GM10847 (cell line): Measurements from ENCODE around the gene STRN3.

Experiments
- POLR2A ChIP-seq: IDR thresholded peaks from 2 replicates; pipeline ENCODE4 v1.6.1; 2011; ENCODE audit not compliant: insufficient read length; ENCODE audit errors: extremely low read depth

Gene STRN3

DNA sequence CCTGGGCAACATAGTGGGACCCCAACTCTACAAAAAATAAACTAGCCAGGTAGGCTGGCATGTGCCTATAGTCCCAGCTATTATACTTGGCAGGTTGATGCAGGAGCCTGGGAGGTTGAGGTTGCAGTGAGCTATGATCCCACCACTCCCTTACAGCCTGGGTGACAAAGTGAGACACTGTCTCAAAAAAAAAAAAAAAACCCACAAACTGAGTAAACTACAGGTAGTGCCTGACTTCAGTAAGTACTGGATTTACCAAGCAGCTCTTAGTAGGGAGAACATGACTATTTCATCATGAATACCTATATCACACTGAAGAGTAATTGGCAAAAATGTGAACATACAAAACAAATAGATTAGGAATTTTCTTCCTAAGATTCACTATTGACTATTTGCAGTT lies 33.1 kb downstream of the STRN3 start:
- no peak for TF ChIP-seq POLR2A

DNA sequence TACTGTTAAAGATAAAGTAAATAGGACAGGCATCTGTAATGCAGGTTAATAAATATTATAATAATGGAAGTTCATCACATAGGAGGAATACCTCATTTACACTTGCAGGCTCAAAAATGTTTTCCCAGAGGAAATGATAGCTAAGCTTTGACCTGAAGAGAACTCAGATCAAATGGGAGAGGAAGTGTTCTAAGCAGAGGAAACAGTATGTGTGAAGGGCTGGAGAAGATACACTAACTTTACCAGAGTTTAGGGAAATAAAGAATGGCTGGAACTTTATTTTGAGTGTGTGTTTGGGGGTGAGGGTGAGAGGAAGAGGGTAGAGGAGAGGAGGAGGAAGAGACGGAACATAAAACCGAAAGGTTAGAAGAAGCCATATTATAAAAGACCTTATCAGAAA lies 34.8 kb downstream of the STRN3 start:
- no peak for TF ChIP-seq POLR2A

DNA sequence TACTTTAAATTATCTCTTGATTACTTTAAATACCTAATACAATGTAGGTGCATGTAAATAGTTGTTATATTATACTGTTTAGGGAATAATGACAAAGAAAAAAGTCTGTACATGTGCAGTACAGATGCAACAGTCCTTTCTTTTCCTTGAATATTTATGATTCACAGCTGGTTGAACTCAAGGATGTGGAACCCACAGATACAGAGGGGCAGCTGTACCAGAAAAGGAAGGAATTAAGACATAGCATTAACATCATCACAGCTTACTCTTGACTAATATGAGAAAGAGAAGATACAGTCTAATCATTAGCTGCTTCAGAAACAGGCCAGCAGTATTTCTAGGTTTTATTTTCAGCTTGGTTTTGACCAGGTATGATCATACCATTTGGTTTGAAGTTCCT lies 35.4 kb downstream of the STRN3 start:
- TF ChIP-seq POLR2A, result no peak

DNA sequence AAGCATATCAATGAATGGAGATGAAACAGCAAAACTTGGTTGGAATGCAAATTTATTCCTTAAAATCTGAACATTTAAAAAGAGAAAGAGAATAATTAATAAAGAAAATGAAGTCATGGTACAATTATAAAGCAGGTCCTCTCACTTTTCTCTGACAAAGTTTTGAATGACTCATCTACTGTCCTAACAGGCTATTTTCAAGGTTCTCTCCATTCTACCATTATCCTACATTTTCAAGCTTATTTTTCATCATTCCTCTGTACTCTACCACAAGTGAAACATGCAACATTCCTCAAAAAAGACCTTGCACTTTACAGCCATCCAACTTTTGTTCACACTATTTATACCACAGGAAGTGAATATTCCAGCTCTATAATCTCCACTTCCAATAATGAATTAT lies 37.7 kb downstream of the STRN3 start:
- no peak for TF ChIP-seq POLR2A

DNA sequence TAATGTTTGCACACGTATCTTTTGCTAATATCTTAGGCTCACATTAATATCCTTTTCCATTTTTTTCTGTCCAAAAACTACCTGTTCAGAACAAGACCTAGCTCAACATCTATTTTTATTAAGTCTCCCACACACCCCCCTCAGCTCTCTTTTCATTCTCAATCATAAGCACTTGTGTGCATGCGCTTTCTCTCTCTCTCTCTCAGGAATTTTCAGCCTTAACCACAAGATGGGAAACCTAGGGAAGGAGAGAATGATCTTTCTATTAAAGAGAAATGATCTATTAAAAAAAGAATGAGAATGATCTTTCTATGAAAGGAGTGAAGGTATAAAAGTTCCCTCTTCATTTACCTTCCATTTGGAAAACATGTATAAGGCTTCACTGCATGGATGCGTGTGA lies 40.4 kb downstream of the STRN3 start:
- TF ChIP-seq POLR2A, result no peak

DNA sequence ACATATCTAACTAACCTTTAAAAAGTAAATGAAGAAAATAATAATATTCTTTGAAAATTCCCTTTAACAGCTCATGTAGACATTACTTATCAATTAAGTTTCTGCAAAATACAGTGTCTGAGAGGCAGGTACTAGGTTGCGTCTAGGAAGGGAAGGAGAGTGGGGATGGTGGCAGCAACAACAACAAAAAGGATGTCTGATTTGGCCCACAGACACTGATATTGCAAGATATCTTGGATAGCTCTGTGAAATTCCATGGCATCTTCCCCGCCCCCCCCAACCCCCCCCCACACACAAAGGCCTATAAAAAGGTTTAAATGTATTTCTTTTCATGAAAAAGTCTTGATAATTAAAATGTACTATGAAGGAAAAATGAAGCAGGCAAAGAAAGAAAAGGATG lies 42.3 kb downstream of the STRN3 start:
- no peak for TF ChIP-seq POLR2A

DNA sequence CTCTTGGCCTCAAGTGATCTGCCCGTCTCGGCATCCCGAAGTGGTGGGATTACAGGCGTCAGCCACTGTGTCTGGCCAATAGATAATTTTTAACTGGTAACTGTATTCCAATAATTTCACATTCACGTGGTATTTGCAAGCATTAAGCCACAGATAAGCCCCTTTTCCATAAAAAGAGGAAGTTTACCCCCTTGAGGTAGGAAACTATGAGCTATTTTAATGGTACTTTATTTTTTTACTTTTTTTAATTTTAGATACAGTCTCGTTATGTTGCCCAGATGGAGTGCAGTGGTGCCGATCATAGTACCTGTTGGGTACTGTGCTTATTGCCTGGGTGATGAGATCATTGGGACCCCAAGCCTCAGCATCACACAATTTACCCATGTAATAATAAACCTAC lies 43.6 kb downstream of the STRN3 start:
- TF ChIP-seq POLR2A, result no peak

DNA sequence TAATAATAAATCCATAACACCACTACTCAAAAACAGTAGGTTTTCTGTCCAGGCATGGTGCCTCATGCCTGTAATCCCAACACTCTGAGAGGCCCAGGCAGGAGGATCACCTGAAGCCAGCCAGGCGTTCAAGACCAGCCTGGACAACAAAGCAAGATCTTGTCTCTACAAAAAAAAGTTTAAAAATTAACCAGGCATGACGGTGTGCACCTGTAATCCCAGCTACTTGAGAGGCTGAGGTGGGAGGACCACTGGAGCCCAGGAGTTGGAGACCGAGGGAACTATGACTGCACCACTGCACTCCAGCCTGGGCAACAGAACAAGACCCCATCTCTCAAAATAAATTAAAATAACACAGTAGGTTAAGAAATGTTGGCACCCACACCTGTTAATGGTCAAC lies 45.2 kb downstream of the STRN3 start:
- no peak for TF ChIP-seq POLR2A

DNA sequence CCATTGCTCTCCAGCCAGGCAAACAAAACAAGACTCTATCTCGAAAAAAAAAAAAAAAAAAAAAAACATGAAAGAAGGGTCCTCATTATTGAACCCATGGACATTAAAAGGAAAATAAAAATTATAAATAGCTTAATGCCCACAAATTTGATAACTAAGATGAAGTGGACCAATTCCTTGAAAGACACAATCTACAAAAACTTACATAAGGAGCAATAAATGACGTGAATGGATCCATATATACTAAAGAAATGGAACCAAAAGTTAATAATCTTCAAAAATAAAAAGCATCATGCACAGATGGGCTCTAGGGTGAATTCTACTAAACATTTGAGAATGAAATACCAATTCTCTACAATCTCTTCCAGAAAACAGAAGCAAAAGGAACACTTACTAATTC lies 48.4 kb downstream of the STRN3 start:
- no peak for TF ChIP-seq POLR2A

DNA sequence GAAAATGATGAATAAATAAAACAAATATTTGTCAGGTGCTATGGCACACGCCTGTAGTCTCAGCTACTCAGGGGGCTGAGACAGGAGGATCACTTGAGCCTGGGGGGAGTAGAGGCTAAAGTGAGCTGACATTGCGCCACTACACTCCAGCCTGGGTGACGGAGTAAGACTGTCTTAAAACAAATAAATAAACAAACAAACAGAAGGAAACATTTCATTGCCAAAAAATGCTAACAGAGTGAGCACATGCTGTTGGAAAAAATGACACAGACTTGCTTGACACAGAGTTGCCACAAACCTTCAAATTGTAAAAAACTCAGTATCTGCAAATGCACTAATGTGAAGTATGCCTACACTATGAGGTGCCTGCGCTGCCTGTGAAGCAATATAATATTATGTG lies 51.6 kb downstream of the STRN3 start:
- TF ChIP-seq POLR2A, result no peak

DNA sequence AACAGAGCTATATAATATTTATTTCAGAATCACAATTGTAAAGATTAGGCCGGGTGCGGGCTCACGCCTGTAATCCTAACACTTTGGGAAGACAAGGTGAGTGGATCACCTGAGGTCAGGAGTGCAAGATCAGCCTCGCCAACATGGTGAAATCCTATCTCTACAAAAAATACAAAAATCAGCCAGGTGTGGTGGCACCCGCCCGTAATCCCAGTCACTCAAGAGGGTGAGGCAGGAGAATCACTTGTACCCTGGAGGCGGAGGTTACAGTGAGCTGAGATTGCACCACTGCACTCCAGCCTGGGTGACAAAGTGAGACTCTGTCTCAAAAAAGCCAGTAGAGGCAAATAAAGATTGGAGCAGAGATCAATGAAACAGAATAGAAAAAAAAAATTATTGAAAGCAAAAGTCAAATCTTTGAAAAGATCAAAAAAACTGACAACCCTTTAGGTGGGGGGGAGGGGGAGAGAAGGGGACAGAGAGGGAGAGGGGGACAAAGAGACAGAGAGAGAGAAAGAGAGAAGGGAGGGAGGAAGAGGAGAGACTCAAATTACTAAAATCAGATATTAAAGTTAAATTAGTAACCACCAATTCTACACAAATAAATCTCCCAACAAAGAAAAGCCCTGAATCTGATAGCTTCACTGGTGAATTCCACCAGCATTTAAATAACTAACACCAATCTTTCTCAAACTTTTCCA lies 53.1 kb downstream of the STRN3 start:
- no peak for TF ChIP-seq POLR2A

DNA sequence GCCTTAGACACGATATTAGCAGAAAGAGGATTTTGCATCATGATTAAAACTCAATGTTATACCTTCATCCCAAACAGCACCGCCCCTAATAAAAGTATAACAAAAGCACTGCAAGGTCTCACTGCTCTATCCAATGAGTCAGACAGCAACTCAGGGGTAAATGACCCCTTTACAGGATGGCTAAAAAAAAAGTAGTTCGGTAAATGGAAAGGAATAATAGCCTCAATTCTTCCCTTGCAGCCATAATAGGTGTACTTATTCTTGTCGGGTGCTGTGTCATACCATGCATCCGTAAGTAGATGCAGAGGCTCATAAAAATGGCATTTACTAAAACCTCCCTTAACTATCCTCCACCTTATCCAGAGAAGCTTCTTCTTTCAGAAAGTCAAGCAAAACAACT lies 54.6 kb downstream of the STRN3 start:
- TF ChIP-seq POLR2A, result no peak

DNA sequence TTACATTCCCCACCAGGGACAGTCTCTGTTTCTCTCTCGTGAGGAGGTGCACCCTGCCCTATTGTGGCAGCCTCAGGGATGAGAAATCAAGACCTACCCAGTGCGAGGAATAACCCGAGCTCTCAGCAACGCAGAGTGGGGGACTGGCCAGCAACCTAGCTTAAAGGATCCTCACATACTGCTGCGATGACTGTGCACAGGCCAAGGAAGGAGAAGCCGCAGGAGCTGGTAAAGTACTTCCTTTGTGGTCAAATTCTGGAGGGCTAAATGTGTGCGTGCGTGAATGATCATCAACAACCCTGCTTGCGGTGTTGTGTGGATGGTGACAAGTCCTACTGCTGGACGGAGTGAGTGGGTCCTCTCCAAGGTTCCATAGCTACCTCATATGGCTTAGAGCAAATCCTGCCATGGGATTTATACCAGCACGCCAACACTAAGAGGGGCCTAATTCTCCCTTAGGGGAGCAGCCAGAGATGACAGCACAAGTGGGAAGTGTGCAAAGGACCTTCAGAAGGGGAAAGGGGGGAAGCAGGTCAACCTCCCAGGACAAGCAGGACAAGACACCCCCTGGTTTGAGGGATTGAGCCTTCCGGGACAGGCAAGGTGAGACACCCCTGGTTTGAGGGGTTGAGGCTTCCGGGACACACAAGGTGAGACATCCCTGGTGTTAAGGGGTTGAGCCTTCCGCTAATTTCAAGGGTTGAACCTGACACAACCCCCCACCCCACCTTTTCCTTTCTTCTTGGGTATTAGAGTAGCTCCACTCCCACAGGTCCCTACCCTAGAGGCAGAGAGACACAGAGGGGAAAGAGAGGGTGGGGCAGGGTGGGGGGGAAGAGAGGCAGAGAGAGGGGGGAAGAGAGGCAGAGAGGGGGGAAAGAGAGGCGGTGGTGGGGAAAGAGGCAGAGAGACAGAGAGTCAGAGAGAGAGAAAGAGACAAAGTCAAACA lies 59.5 kb downstream of the STRN3 start:
- TF ChIP-seq POLR2A, result no peak

DNA sequence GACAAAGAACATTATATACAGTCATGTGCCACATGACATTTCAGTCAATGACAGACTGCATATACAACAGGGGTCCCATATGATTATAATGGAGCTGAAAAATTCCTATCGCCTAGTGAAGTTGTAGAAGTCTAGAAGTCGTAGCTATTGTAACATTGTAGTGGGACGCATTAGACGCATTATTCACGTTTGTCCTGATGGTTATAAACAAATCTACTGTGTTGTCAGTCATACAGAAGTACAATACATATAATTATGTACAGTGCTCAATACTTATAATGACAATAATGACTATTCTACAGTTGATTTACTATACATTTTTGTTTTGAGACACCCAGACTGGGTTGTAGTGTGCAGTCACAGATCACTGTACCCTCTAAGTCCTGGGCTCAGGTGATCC lies 64.8 kb downstream of the STRN3 start:
- TF ChIP-seq POLR2A, result no peak

DNA sequence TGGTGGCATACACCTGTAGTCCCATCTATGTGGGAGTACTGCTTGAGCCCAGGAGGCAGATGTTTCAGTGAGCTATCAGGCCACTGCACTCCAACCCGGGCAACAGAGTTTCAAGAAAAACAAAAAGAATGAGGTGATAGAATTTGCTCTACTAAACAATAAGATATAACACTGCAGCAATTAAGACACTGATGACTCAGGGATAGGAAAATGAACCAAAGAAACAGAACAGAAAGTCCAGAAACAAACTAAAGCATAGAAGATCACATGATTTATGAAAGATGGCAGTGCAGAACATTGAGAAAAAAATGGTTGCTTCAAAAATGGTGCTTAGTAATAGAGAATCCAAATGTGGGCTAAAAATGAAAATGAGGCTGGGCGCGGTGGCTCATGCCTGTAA lies 66.0 kb downstream of the STRN3 start:
- TF ChIP-seq POLR2A, result no peak

DNA sequence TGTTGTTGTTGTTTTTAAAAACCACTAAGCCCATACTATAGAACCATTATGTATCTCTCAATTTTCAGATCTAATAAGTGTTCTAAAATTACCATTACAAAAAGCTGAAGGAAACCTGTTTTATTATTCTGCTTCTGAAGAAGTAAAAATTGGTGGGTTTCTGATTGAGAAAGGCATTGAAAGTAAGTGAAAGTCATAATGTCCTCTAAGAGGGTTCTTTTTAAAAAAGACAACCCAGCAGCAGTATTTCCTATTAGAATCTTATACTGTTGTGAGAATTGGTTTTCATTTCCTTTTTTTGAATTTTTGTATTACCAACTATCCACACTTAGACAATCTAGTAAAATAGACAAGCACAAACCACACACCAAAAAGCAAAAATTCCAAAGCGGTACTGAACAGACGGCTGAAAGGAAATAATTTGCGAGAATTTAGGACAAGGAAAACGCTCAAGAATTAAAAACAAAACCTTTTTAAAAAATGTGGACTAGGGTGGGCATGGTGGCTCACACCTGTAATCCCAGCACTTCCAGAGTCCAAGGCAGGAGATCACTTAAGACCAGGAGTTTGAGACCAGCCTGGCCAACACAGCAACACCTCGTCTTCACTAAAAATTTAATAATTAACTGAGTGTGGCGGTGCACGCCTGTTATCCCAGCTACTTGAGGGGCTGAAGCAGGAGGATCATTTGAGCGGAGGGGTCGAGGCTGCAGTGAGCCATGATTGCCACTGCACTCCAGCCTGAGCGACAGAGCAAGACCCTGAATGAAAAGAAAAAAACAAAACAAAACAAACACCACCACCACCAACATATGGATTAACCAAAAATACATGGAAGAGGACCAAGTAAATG lies 67.4 kb downstream of the STRN3 start:
- TF ChIP-seq POLR2A, result no peak

DNA sequence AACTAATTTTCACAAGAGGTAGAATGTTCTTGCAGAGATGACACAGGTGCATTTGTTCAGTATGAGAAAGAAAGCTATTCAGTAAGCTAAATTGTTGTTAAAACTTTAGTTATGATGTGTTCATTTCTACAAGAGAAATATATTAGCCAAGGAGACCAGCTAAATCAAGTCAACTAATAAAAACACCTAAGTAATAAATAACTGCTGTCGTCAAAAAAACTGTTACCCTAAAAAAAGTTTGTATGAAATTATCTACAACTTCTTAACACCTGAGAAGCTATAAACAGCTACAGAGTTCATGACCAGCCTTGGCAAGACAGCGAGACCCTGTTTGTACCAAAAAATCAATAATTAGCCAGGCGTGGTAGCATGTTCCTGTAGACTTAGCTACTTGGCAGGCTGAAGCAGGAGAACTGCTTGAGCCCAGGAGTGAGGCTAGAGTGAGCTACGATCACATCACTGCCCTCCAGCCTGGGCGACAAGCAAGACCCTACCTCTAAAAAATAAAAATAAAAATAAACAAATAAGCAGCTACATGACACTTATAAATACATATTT lies 68.3 kb downstream of the STRN3 start:
- TF ChIP-seq POLR2A, result no peak
